CD14-positive monocyte (primary cell): ENCODE data around the gene ZNF184. TPM values are rescaled to one million over a fixed set of nuclear protein-coding genes. Genes with fewer than 3 reads are reported as not detected.

Experiments
- DNase-seq, 3 donors: peaks; one replicate each; pipeline ENCODE4 v3.0.0-alpha.2; 2011 to 2022
- H2AFZ ChIP-seq: 2 replicates; pipeline ENCODE4 v1.6.0; 2012; ENCODE audit warnings: mild to moderate bottlenecking, low read depth, low read length, inconsistent platforms; ENCODE audit not compliant: insufficient read depth, poor library complexity, severe bottlenecking
- H3K27ac ChIP-seq, 2 donors: 1 replicate in 1 of 2; 2 replicates in 1 of 2; pipeline ENCODE4 v1.5.1; 2012 to 2013; ENCODE audit warnings: low read length in 2 of 2, control low read depth in 1 of 2, inconsistent platforms in 1 of 2, low read depth in 1 of 2, mild to moderate bottlenecking in 1 of 2
- H3K27me3 ChIP-seq, 2 donors: one replicate each; pipeline versions ENCODE4 v1.6.0 to v1.6.1; 2011 to 2013; ENCODE audit warnings: low read length in 2 of 2; ENCODE audit not compliant: control insufficient read depth in 2 of 2, insufficient read depth in 2 of 2
- H3K36me3 ChIP-seq, 2 donors: replicated peaks in 1 of 2; 1 replicate in 1 of 2; 2 replicates in 1 of 2; pipeline versions ENCODE4 v1.5.1 to v1.6.1; 2012 to 2013; ENCODE audit warnings: low read length in 2 of 2, control low read depth in 1 of 2, inconsistent platforms in 1 of 2, mild to moderate bottlenecking in 1 of 2; ENCODE audit not compliant: insufficient read depth in 2 of 2, control insufficient read depth in 1 of 2
- H3K4me1 ChIP-seq, 2 donors: 1 replicate in 1 of 2; 2 replicates in 1 of 2; pipeline versions ENCODE4 v1.5.1 to v1.6.1; 2012 to 2013; ENCODE audit warnings: low read length in 2 of 2, control low read depth in 1 of 2, inconsistent platforms in 1 of 2, mild to moderate bottlenecking in 1 of 2, moderate library complexity in 1 of 2; ENCODE audit not compliant: insufficient read depth in 2 of 2, control insufficient read depth in 1 of 2
- H3K4me2 ChIP-seq: replicated peaks from 2 replicates; pipeline ENCODE3; 2012; ENCODE audit warnings: low read length, moderate library complexity, mild to moderate bottlenecking; ENCODE audit not compliant: poor library complexity, severe bottlenecking; ENCODE audit errors: extremely low read depth
- H3K4me3 ChIP-seq, 3 experiments: fragments of 200-600 bp in 1 of 3; sonication (generic) in 1 of 3; replicated peaks in 1 of 3; 1 replicate in 2 of 3; 2 replicates in 1 of 3; pipeline ENCODE4 v1.5.1; 2011 to 2013; ENCODE audit warnings: low read length in 3 of 3, mild to moderate bottlenecking in 3 of 3, control low read depth in 2 of 3, low read depth in 2 of 3, inconsistent platforms in 1 of 3, moderate library complexity in 1 of 3
- H3K79me2 ChIP-seq: 2 replicates; pipeline ENCODE4 v1.6.0; 2012; ENCODE audit warnings: mild to moderate bottlenecking, control low read depth, inconsistent platforms, low read length, moderate library complexity; ENCODE audit not compliant: insufficient read depth
- H3K9ac ChIP-seq: 2 replicates; pipeline ENCODE4 v1.6.0; 2017; ENCODE audit warnings: low read length, mild to moderate bottlenecking; ENCODE audit not compliant: insufficient read depth, poor library complexity, severe bottlenecking
- H3K9me3 ChIP-seq, 2 donors: replicated peaks in 1 of 2; 1 replicate in 1 of 2; 2 replicates in 1 of 2; pipeline versions ENCODE4 v1.5.1 to v1.6.1; 2012 to 2013; ENCODE audit warnings: low read length in 2 of 2, control low read depth in 1 of 2; ENCODE audit not compliant: control insufficient read depth in 1 of 2, insufficient read depth in 1 of 2
- H4K20me1 ChIP-seq: 2 replicates; pipeline ENCODE4 v1.6.0; 2012; ENCODE audit warnings: mild to moderate bottlenecking, low read length, control low read depth, moderate library complexity; ENCODE audit not compliant: insufficient read depth
- H3K27ac Mint-ChIP-seq, 7 donors: one replicate each; pipeline ENCODE4 v1.8.0; 2020; ENCODE audit warnings: mild to moderate bottlenecking in 7 of 7, mixed read lengths in 7 of 7, moderate library complexity in 6 of 7, inconsistent platforms in 2 of 7
- H3K27me3 Mint-ChIP-seq, 3 donors: one replicate each; pipeline ENCODE4 v1.8.0; 2021 to 2022; ENCODE audit warnings: low read depth in 3 of 3, mild to moderate bottlenecking in 3 of 3, mixed read lengths in 3 of 3, moderate library complexity in 3 of 3, inconsistent platforms in 1 of 3
- H3K36me3 Mint-ChIP-seq, 2 donors: one replicate each; pipeline ENCODE4 v1.8.0; 2020; ENCODE audit warnings: mixed read lengths in 2 of 2, inconsistent platforms in 1 of 2, mild to moderate bottlenecking in 1 of 2
- H3K4me1 Mint-ChIP-seq: one replicate; pipeline ENCODE4 v1.8.0; 2020; ENCODE audit warnings: mild to moderate bottlenecking, mixed read lengths
- H3K4me3 Mint-ChIP-seq, 2 donors: one replicate each; pipeline ENCODE4 v1.8.0; 2020; ENCODE audit warnings: mild to moderate bottlenecking in 2 of 2, mixed read lengths in 2 of 2, moderate library complexity in 1 of 2
- H3K9me3 Mint-ChIP-seq, 7 donors: one replicate each; pipeline ENCODE4 v1.8.0; 2020 to 2022; ENCODE audit warnings: mixed read lengths in 7 of 7, mild to moderate bottlenecking in 6 of 7, moderate library complexity in 6 of 7, inconsistent platforms in 2 of 7
- CTCF ChIP-seq: fragments of 200-600 bp; IDR thresholded peaks from one replicate; pipeline ENCODE4 v1.8.0; 2022; ENCODE audit warnings: antibody characterized with exemption, mild to moderate bottlenecking
- WGBS: methylation state at CpG from one replicate; pipeline ENCODE4 v1.1.5; 2013; ENCODE audit warnings: missing lambda C conversion rate; ENCODE audit not compliant: insufficient coverage; 5-methylcytosine and 5-hydroxymethylcytosine counted together
- intact Hi-C, 2 donors: fragments of 100-400 bp; cut with micrococcal nuclease; formaldehyde crosslinking; loops; one replicate each; pipeline versions ENCODE4 v1.15.0 to v1.15.1; 2023
- polyA plus RNA-seq, 3 donors: library from polyadenylated mRNA; depleted of rRNA in 1 of 3; unstranded in 2 of 3; stranded (reverse) in 1 of 3; fragments of 300-500 nt in 2 of 3; fragments of >200 nt in 1 of 3; fragmentation: Illumina TruSeq in 2 of 3; gene quantifications; 1 replicate in 2 of 3; 2 replicates in 1 of 3; pipeline ENCODE4 v1.2.3, GENCODE V29; 2012 to 2021

Gene ZNF184
- polyA plus RNA-seq, 3 donors: 1.00 to 1.5 (median 1.5) TPM

DNA sequence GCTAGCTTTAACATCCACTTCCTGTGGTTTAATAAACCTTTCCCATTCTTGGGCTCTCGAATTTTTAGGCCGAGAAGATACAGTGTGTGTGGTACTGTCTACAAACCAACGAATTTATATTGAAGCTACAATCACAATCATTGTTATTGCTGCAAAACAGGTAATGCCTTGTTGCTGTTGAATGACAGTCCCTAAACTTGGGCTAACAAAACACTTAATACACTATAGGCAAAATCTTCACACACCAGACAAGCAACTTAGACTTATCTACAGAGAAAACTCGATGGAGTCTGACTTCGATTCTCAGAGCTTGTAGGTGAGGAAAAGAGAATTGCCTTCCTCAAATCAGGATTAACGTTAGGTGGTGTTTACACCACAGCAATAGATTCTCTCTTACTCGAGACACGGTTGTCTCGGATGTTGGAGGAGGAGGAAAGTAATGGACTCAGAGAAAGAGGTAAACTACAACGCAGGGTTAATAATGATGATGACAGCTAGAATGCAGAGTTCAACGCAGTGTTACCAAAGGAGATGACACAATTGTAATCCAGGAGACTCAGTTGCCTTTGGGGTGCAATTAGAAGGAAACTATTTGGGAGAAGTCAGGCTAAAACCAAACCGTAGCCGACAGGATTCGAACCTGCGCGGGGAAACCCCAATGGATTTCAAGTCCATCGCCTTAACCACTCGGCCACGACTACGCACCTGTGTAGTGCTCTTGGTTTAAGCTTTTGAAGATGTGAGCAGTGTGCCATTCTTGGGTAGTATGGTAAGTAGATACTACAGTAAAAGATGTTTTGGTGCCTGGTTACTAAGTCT lies 32.5 kb upstream of the ZNF184 start:
- Histone ChIP-seq H3K27me3 (peaks cover 44 to 55% of the 10 kb centered on the region in 2 donors), H2AFZ (no peak overlapping the region), H3K36me3 (no peaks in the 10 kb centered on the region), H4K20me1 (no peaks in the 10 kb centered on the region), H3K9ac (no peak overlapping the region), H3K9me3 (no peaks in the 10 kb centered on the region), H3K79me2 (no peaks in the 10 kb centered on the region), H3K4me3 (no peak overlapping the region), H3K4me1 (peaks cover 14 to 18% of the 10 kb centered on the region in 2 donors), H3K4me2 (no peak overlapping the region), H3K27ac (no peak overlapping the region)
- no peak overlapping the region for H3K4me3 Mint-ChIP-seq
- WGBS: 40% methylated on average over 12 of the region's 20 CpGs
- intact Hi-C loops: no loop called here
- no peak for DNase-seq
- H3K27me3 Mint-ChIP-seq: peaks cover 28 to 59% (median 44%) of the 10 kb centered on the region in 3 donors
- peaks cover 0 to 8% (median 2%) of the 10 kb centered on the region in 7 donors for H3K9me3 Mint-ChIP-seq
- H3K4me1 Mint-ChIP-seq: peaks cover 18% of the 10 kb centered on the region
- H3K27ac Mint-ChIP-seq: no peak overlapping the region
- no peaks in the 10 kb centered on the region for H3K36me3 Mint-ChIP-seq
- TF ChIP-seq CTCF: no peak

DNA sequence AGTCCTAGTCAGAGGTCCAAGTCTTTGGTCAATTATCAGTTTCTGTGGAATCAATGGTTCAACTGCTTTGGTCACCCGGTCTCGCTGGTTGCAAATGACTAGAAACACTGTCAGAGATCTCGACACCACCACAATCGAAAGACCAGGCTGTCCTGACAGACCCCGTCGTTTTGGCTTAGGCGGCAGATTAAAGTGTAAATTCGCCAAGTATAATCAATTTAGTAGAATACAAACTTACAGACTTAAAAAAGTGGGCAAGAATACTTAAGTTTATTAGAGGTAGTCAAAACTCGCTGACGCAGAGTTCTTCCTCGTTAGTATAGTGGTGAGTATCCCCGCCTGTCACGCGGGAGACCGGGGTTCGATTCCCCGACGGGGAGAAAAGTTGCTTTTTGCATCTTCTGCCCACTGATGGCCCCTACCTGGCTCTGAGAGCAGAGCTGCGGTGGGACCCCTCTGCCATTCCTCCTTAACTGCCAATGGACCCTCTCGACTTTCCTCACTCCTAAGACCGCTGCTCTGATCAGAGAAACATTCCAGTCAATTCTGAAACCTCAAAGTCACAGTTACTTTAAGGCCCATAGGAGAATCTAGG lies 30.6 kb upstream of the ZNF184 start:
- WGBS: 2% methylated on average over 9 of the region's 21 CpGs
- Mint-ChIP-seq H3K27ac (no peak overlapping the region), H3K4me1 (peaks cover 18% of the 10 kb centered on the region), H3K9me3 (peaks cover 0 to 8% (median 2%) of the 10 kb centered on the region in 7 donors), H3K4me3 (peak overlapping the region; percentile 73 to 88), H3K36me3 (no peaks in the 10 kb centered on the region), H3K27me3 (peaks cover 36 to 70% (median 51%) of the 10 kb centered on the region in 3 donors)
- H3K9ac ChIP-seq: no peak overlapping the region
- no peaks in the 10 kb centered on the region for H4K20me1 ChIP-seq
- no peaks in the 10 kb centered on the region for H3K9me3 ChIP-seq
- peak overlapping the region; percentile 77 for H3K4me2 ChIP-seq
- H2AFZ ChIP-seq: peak overlapping the region; percentile 26
- no peaks in the 10 kb centered on the region for H3K36me3 ChIP-seq
- H3K27ac ChIP-seq: no peak overlapping the region
- peaks cover 14 to 18% of the 10 kb centered on the region in 2 donors for H3K4me1 ChIP-seq
- TF ChIP-seq CTCF: no peak
- peak overlapping the region; percentile 8 to 80 (median 73) for H3K4me3 ChIP-seq
- peak; percentile 38 to 61 (median 54) for DNase-seq
- H3K79me2 ChIP-seq: no peaks in the 10 kb centered on the region
- intact Hi-C loops: no loop called here
- peaks cover 46 to 70% of the 10 kb centered on the region in 2 donors for H3K27me3 ChIP-seq
